Measurements from ENCODE around the gene RAPGEF1.
"Not testable (repeated sequence)": the region's sequence is repeated elsewhere in the genome, so short reads cannot be mapped to it uniquely, and the experiment has no call there.

The RAPGEF1 gene, protein sequence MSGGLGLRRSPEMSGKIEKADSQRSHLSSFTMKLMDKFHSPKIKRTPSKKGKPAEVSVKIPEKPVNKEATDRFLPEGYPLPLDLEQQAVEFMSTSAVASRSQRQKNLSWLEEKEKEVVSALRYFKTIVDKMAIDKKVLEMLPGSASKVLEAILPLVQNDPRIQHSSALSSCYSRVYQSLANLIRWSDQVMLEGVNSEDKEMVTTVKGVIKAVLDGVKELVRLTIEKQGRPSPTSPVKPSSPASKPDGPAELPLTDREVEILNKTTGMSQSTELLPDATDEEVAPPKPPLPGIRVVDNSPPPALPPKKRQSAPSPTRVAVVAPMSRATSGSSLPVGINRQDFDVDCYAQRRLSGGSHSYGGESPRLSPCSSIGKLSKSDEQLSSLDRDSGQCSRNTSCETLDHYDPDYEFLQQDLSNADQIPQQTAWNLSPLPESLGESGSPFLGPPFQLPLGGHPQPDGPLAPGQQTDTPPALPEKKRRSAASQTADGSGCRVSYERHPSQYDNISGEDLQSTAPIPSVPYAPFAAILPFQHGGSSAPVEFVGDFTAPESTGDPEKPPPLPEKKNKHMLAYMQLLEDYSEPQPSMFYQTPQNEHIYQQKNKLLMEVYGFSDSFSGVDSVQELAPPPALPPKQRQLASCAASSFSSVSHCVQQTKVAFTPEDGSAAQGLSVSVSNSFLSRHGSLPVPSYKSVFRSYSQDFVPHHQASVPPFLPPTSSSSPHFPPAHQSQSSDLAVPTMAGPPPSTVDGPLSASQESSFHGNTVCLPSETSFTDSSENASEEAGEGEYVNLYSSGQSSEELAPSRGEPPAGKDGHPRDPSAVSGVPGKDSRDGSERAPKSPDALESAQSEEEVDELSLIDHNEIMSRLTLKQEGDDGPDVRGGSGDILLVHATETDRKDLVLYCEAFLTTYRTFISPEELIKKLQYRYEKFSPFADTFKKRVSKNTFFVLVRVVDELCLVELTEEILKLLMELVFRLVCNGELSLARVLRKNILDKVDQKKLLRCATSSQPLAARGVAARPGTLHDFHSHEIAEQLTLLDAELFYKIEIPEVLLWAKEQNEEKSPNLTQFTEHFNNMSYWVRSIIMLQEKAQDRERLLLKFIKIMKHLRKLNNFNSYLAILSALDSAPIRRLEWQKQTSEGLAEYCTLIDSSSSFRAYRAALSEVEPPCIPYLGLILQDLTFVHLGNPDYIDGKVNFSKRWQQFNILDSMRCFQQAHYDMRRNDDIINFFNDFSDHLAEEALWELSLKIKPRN (N-terminal part only)

DNA sequence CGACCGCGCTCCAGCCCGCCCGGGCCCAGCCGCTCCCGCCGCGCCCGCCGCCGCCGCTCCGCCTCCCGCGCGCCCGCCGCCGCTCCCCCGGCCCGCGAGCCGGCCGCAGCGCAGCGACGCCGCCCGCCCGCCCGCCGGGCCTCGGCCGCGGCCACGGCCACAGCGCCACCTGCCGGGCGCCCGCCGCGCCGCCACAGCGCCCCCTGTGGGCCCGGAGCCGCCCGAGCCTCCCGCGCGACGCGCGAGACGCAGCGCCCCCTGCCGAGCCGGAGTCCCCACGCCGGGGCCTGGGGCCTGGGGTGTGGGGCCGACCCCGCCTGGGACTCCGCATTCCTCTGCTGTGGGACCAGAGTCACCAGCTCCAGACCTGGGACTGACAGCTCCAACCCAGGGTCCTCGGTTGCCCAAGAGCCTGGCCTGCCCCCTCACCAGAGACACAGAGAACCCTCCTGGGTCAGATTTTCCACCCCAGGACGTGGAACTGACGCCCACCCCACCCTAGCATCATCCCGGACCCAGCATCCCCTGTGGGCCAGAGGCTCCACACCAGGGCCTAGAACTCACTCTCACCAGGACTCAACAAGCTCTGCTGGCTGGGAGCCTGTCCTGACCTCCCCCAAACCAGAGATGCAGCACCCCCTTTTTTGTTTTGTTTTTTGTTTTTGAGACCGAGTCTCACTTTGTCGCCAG is at the start of gene RAPGEF1:
RAPGEF1 (minus strand) TSS at position 118 of the 690 bp plus-strand sequence. CDS start 246 bp downstream, outside the sequence.
- peak; percentile 39 for DNase-seq

DNA sequence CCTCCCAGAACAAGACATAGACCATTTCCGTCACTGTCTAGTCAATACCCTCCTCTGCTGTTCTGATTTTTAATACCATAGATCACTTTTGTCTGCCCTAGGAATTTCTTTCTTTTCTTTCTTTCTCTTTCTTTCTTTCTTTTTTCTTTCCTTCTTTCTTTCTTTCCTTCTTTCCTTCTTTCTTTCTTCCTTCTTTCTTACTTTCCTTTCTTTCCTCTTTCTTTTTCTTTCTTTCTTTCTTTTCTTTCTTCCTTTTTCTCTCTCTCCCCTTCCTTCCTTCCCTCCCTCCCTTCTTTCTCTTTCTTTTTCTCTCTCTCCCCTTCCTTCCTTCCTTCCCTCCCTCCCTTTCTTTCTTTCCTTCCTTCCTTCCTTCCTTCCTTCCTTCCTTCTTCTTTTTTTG is 49.0 kb upstream of the RAPGEF1 start:
- no peak for DNase-seq

DNA sequence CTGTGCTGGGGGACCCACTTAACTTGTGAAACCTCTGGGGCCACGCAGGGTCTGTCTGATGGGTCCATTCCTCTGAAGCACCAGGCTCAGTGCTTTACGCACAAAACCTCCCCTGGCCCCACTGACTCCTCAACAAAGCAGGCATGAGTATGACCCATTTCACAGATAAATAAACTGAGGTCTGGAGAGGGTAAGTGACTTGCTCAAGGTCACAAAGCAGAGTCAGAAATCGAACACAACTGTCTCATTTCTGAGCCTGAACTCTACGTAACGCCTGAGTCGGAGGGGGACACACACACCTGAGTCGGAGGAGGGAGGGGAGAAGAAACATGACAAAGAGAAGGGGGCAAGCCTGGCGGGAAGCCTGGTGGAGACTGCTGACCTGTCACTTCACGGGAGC is 48.0 kb upstream of the RAPGEF1 start:
- DNase-seq, result no peak

DNA sequence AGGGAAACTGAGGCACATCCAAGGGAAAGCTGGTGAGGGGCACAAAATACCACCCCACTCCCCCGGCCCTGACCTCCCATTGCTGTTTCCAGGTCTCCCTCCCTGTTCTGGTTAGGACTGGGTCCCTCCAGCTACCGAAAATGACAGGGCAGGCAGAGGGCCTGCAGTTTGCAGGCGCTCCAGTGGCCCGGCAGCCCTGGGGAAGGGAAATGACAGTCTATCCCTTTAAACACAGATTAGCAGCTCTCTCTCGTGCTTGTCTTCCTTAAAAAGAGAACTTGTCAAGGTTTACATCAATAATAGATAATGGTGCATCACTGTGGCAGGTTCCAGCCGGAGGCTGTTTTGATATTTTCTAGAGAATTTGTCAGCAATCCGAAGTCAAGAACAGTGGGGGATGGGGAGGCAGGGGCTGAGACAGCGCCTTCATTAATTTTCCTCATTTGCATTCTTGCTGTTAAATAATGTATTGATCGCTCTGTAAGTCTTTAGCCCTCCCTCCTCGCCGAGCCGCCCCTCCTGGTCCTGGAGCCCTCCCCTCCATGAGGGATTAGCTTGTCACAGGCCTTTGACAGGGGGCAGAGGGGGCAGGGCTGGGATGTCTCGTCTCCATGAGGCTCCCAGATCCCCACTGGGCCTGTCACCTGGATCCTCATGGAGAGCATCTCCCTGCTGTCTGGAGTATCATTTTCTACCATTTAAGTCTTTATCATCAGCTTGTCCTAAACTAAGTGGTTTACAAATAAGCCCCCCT is 45.0 kb upstream of the RAPGEF1 start:
- DNase-seq, result no peak

DNA sequence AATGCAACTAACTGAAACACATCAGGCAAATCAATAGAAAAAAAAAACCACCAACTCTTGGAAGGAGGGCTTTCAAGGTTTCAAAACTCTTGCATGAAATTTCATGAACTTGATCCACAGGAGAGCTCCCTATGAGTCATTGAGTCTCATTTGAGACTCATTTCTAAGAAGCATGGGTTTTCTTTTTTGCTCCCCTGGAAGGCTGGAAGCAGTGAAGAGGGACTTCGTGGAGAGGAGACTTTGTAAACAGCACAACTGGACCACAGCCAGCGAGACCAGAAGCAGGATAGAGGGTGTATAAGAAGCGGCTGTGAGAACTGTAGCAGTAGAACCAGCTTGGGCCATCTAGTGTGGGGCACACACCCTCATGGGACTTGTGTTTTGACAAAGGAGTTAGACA is 41.2 kb upstream of the RAPGEF1 start:
- no peak for DNase-seq

DNA sequence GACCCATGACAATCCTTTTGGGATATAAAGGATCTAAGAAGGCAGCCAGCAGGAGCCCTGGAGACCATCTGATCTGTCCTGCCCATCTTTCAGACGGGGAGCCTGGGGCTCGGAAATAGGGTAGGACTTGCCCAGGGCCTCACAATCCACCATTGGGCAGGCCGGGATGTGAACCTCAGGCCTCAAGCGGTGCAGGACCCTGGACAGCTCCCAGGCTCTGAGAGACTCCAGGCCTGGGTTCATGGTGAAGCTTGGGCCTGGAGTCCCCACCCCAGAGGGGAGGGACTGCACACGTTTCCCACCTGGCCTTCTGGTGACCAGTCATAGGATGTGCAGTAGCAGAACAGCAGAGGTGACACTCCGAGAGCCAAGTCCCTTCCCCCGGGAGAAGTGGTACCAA is 36.6 kb upstream of the RAPGEF1 start:
- peak; percentile 12 for DNase-seq

DNA sequence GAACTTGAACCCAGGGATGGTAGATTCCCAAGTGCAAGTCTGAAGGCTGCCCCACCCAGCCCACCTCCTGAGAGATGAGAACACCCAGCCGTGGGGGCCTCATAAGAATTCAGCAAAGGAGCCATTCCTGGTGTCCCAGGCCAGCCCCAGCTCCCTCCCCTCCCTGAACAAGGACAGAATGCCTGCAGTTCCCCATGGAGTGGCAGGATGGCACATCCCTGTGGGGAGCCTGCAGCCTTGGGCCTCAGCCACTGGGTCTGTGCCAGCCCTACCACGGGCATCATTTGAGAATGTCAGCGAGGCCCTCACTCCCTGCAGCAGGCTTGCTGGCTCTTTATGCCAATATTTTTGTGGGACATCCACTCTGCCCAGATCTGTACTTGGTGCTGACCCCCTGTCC is 36.2 kb upstream of the RAPGEF1 start:
- no peak for DNase-seq

DNA sequence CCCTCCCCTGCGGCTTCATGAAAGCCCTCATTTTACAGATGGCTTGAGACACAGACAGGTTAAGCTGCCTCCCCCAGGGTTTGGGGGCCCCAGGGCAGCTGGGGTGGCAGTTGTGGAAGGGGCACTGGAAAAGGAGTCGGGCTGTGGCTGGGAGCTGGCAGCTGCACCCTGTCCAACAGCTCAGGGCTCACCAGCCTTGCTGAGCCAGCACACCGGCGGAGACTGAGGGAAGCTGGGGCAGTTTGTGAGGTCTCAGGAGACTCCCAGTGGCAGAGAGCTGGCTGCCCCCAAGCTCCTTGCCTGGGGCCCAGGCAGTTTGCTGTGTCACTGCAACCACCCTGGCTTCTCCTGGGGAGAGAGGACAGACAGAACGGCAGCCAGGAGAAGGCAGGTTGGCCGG is 34.8 kb upstream of the RAPGEF1 start:
- no peak for DNase-seq

DNA sequence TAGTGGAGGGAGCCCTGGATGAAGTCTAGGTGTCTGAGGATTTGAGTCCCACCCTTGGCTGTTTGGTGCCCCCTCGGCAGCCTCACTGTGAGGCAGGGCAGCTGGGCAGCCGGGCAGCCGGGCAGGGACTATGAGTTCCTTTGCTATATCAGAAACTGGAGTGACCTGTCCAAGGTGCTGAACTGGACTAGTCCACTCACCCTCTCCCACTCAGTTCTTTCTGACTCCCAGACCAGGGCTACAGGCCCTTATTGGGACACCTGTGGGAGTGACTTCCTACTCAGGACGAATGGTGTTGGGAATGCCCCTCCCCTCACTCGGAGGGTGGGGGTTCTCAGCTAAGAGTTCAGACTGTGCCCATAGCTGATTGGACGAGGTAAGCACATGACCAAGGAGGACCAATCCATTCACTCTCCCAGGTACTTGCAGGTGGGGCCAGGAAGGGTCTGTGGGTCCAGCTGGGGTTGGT is 34.1 kb upstream of the RAPGEF1 start:
- no peak for DNase-seq

DNA sequence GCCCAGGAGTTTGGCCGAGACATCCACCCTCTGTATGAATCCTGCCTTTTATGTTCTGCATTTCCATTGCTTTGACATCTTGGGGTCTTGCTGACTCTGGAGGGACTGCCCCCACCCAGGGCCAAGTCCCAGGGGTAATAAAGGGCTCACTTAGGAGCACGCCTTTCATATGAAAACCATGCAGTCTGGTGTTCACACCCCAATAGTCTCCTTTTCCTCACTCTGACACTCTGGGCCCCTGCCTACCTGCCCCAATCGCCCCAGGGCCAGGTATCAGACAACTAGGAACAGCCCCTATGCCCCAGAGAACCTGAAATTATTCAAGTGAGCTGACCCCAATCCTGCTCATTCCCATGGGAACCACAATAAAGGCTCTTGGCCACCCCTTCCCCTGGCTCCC is 33.1 kb upstream of the RAPGEF1 start:
- no peak for DNase-seq

DNA sequence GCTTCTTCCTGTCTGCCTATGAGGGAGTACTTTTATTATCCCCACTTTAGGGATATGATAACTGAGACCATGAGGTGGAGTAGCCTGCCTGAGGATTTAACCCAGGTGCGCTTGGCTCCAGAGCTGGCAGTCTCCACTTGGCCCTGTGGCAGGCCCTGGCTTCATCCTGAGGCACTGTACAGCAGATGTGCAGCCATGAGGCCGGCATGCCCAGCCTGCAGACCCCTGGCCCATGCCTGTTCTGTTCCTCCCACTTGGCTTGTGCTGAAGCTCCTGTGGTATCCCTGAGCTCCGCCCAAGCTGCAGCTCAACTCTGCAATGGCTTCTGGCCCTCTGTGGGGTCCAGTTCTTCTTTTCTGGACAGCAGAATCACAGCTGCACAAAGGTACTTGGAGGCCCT is 31.8 kb upstream of the RAPGEF1 start:
- DNase-seq, result no peak

DNA sequence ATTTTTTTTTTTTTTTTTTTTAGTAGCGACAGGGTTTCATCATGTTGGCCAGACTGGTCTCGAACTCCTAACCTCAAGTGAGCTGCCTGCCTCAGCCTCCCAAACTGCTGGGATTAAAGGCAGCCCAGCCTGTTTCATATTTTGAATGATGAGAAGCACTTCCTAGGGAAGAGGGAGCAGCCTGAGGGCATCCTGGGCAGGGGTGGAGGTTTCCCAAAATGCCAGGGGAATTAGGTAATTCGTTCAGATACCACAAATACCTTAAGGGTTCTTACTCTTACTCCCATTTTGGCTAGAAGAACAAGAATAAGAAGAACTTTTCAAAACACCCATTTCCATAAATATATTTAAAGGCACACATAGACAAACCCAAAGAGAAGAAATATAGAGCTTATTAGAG is 29.5 kb upstream of the RAPGEF1 start:
- no peak for DNase-seq

DNA sequence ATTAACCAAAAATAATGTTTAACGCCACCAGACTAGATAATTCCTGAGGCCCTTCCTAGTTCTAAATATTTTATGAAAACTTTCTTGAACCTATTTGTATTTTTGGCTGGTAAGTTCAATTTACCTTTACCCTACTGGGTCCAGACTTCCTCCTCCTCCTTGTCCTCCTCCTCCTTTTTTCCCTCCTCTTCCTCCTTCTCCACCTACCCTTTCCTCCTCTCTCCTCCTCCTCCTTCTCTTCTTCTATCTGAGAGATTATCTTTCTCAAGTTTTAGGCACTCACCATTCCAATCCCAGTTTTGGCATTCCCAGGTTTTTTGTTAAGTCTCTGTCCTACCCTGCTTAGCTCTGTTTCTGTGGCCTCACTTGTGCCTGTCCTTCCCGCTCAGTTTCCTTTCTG is 24.7 kb upstream of the RAPGEF1 start:
- no peak for DNase-seq

DNA sequence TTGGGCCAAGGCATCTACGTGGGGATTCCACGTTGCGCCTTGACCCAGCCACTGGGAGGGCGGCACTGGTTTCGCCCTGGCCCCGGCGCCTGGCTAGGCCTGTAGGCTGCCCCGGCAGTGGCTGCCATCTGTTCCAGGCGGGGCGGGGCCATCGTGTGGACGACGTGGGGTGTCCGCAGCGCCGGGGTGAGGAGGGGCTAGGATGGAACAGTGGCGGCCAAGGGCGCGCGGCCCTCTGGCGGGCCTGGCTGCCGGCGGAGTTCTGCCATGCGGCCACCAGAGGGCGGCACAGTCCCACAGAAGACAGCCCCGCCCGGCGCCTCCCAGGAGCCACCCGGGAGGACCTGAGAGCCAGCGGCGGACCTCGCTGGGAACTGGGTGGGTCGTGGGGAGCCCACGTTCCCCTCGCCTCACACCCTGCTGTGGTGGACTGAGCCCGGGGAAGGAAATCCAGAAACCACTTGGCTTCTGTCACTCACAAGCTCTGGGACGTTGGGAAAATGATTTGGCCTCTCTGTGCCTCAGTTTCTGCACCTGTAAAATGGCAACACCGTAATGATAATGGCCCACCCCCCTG is 22.6 kb upstream of the RAPGEF1 start:
- DNase-seq, result no peak

DNA sequence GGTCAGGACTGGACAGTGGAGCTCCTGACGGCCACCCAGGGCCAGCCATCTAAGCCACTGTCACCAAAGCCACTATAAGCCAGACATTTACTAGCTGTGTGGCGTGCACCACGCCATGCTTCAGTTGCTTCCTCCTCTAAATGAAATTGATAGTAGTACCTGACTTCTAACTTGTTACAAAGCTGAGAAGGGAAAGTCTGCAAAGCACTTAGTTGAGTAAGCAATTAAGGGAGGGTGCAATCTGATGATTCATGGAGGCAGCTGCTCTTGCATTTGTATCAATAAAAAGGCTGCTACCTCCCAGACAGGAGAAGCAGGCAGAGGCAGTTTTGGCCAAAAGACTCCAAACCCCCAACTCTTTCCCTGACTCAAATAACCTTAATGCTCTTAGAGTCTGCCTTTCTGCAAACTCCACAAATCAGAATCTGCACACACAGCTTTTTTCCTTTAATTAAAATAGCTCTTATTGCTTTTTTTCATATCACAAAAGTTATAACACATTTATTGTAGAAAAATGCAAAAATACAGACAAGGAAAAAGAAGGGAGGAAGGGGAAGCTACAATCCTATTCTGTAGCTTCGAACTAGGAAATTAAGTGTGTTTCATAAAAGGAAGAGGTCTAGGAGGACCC is 19.3 kb upstream of the RAPGEF1 start:
- no peak for DNase-seq

DNA sequence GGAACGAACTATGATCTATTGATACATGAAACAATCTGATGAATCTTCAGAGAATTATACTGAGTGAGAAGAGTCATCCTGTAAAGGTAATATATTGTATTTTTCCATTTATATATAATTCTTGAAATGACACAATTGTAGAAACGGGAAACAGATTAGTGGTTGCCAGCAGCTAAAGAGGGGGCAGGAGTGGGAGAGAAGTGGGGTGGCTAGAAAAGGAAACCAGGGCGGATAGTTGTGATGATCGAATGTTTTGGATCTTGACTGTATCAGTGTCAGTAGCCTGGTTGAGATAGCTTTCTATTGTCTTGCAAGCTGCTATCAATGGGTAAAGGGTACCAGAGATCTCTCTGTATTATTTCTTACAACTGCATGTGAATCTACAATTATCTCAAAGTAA is 17.7 kb upstream of the RAPGEF1 start:
- DNase-seq, result no peak

DNA sequence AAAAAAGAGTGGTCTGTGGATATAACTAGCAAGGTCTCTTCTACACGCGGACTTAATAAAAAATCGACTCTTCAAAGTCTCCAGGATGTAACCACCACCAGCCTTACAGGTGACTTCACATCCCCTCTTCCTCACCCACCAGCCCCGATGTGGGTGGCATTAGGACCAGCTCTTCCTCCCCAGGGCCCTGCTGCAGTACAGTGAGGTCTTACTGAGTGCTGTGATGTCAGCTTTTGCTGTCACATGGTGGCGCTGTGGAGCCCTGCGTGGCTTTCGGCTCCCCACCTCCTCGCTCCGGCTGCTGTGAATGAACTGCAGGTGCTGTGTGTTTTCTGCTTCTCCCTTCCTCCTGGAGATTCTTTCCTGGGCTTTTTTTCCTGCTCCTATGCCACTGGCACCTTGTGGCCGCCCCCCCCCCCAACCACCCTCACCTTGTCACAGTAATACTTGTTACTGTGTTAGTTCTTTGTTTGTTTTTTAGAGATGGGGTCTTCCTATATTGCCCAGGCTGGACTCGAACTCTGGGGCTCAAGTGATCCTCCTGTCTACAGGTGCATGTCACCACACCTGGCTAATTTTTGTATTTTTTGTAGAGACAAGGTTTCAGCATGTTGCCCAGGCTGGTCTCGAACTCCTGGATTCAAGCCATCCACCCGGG is 15.8 kb upstream of the RAPGEF1 start:
- peak; percentile 57 for DNase-seq

DNA sequence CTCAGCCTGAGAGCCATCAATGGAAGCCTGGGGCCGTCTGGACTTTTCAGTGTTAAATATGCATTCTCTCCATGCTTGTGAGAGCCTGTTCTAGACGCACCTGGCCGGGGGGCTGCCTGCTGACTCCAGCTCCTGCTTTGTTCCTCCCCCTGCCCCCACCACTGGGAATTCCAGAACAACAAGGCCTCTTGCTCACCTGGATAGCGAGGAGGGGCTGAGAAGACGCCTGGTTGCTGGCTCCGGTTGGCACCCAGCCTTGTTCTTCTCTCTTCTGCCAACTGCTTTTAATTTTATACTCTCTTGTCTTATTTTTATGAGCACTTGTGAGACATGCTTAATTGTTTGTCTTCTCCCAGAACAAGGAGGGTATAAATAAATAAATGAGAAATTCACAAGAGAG is 15.0 kb upstream of the RAPGEF1 start:
- no peak for DNase-seq

DNA sequence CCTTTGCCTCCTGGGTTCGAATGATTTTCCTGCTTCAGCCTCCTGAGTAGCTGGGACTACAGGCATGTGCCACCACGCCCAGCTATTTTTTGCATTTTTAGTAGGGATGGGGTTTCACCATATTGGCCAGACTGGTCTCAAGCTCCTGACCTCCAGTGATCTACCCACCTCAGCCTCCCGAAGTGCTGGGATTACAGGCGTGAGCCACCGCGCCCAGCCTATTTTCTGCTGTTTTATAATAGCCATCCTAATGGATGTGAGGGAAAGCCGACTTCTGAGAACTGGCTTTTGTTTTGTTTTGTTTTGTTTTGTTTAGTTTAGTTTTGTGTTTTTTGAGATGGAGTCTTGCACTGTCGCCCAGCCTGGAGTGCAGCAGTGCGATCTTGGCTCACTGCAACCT is 13.9 kb upstream of the RAPGEF1 start:
- DNase-seq, result not testable (repeated sequence)

DNA sequence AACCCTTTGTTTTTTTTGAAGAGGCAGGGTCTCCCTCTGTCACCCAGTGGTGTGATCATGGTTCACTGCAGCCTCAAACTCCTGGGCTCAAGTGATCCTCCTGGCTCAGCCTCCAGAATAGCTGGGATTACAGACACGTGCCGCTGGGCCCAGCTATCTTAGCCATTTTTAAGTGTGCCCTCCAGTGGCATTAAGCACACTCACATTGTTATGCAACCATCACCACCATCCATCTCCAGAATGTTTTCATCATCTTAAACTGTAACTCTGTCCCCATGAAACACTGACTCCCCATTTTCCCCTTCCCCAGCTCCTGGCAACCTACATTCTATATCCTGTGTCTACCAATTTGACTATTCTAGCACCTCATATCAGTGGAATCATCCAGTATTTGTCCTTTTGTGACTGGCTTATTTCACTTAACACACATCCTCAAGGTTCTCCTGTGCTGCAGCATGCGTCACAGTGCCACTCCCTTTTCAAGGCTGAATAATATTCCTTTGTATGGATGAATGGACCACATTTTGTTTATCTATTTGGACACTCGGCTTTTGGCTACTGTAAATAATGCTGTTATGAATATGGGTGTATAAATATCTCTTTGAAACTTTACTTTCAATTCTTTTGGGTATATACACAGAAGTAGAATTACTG is 12.5 kb upstream of the RAPGEF1 start:
- DNase-seq, result no peak
